Middle frontal gyrus (tissue), 1 donor: Measurements from ENCODE around the gene MAPK8IP1.

Experiments used
- DNase-seq: peaks from one replicate; pipeline ENCODE4 v3.0.0-alpha.2; 2015; ENCODE audit warnings: low spot score; ENCODE audit errors: extremely low spot score

The MAPK8IP1 gene

GRCh38 chr11:45925550-45925949 lies 40.1 kb downstream of the MAPK8IP1 start:
- DNase-seq: no peak

- DNase-seq: no peak
These were observed 40.5 kb downstream of the MAPK8IP1 start for GRCh38 chr11:45926001-45926401.

- no peak for DNase-seq
These were observed 41.3 kb downstream of the MAPK8IP1 start for GRCh38 chr11:45926536-45927331.

- no peak for DNase-seq
These were observed 41.9 kb downstream of the MAPK8IP1 start for GRCh38 chr11:45927332-45927683.

- DNase-seq: no peak
These were observed 42.4 kb downstream of the MAPK8IP1 start for GRCh38 chr11:45927684-45928413.

- no peak for DNase-seq
These were observed 43.2 kb downstream of the MAPK8IP1 start for GRCh38 chr11:45928535-45929215.

GRCh38 chr11:45929486-45930030 lies 44.1 kb downstream of the MAPK8IP1 start:
- DNase-seq: no peak

- no peak for DNase-seq
These were observed 44.8 kb downstream of the MAPK8IP1 start for GRCh38 chr11:45930031-45930794.

GRCh38 chr11:45930951-45931570 lies 45.6 kb downstream of the MAPK8IP1 start:
- DNase-seq: no peak

GRCh38 chr11:45931739-45932138 lies 46.3 kb downstream of the MAPK8IP1 start:
- no peak for DNase-seq

- no peak for DNase-seq
These were observed 46.8 kb downstream of the MAPK8IP1 start for GRCh38 chr11:45932217-45932616.

GRCh38 chr11:45933131-45933831 lies 47.8 kb downstream of the MAPK8IP1 start:
- no peak for DNase-seq

GRCh38 chr11:45933846-45934579 lies 48.6 kb downstream of the MAPK8IP1 start:
- DNase-seq: no peak

GRCh38 chr11:45934580-45935318 lies 49.3 kb downstream of the MAPK8IP1 start:
- no peak for DNase-seq

GRCh38 chr11:45935349-45936064 lies 50.1 kb downstream of the MAPK8IP1 start:
- DNase-seq: no peak

GRCh38 chr11:45936511-45937054 lies 51.1 kb downstream of the MAPK8IP1 start:
- DNase-seq: no peak

- DNase-seq: no peak
These were observed 52.5 kb downstream of the MAPK8IP1 start for GRCh38 chr11:45937916-45938315.

- DNase-seq: no peak
These were observed 54.4 kb downstream of the MAPK8IP1 start for GRCh38 chr11:45939836-45940235.
